IMR-90 (cell line): Measurements from ENCODE around the gene WDR1. TPM values are rescaled to one million over a fixed set of nuclear protein-coding genes. Genes with fewer than 3 reads are reported as not detected.

Experiments used
- ATAC-seq: fragments of 200-7000 bp; cut with Tn5 transposase; 2 replicates; pipeline ENCODE4 v1.9.1; 2020; ENCODE audit warnings: low read depth, mild to moderate bottlenecking, moderate library complexity
- BruUV-seq: library from RNA; stranded (reverse); fragments of 400-500 nt; replicated peaks from 2 replicates; lab custom pipeline; 2021; lab: Mats Ljungman, UMichigan
- CTCF ChIA-PET: fragments of 300-600 bp; formaldehyde crosslinking; extraction: SDS; loops from one replicate; lab custom pipeline; 2021; ENCODE audit warnings: antibody characterized with exemption; lab: Yijun Ruan, JAX
- POLR2A ChIA-PET: fragments of 300-600 bp; sonication (Branson Sonifier 250); formaldehyde crosslinking; loops from one replicate; lab custom pipeline; 2022; ENCODE audit warnings: antibody characterized with exemption; ENCODE audit not compliant: unreplicated experiment; lab: Charles Lee
- DNase-seq: peaks from one replicate; pipeline ENCODE4 v3.0.0; 2013
- H2AFZ ChIP-seq: replicated peaks from 2 replicates; pipeline ENCODE3; 2013; ENCODE audit warnings: low read length, mild to moderate bottlenecking; ENCODE audit not compliant: poor library complexity
- H2AK5ac ChIP-seq: 2 replicates; pipeline ENCODE4 v1.6.1; 2013; ENCODE audit warnings: low read depth, low read length, inconsistent platforms
- H2AK9ac ChIP-seq: replicated peaks from 2 replicates; pipeline ENCODE3; 2013; ENCODE audit warnings: mild to moderate bottlenecking, low read depth, low read length, moderate library complexity; ENCODE audit not compliant: poor library complexity
- H2BK120ac ChIP-seq: 2 replicates; pipeline ENCODE4 v1.6.1; 2013; ENCODE audit warnings: low read depth, low read length, inconsistent platforms
- H2BK15ac ChIP-seq: 3 replicates; pipeline ENCODE4 v1.6.1; 2013; ENCODE audit warnings: low read depth, low read length, inconsistent platforms
- H2BK20ac ChIP-seq: 2 replicates; pipeline ENCODE4 v1.6.1; 2013; ENCODE audit warnings: low read depth, mild to moderate bottlenecking, inconsistent platforms, low read length, moderate library complexity
- H2BK5ac ChIP-seq: 2 replicates; pipeline ENCODE4 v1.6.1; 2013; ENCODE audit warnings: mild to moderate bottlenecking, low read depth, low read length, inconsistent platforms; ENCODE audit not compliant: poor library complexity, severe bottlenecking
- H3K14ac ChIP-seq: replicated peaks from 2 replicates; pipeline ENCODE4 v1.6.1; 2013; ENCODE audit warnings: low read depth, low read length, inconsistent platforms
- H3K18ac ChIP-seq: 2 replicates; pipeline ENCODE4 v1.6.1; 2013; ENCODE audit warnings: low read depth, low read length, control low read depth
- H3K23ac ChIP-seq: 2 replicates; pipeline ENCODE4 v1.6.1; 2013; ENCODE audit warnings: low read depth, low read length, inconsistent platforms
- H3K27ac ChIP-seq: 2 replicates; pipeline ENCODE4 v1.5.1; 2013; ENCODE audit warnings: mild to moderate bottlenecking, control low read depth, low read length; ENCODE audit not compliant: insufficient read depth
- H3K27me3 ChIP-seq: 2 replicates; pipeline ENCODE4 v1.6.1; 2013; ENCODE audit warnings: low read length; ENCODE audit not compliant: control insufficient read depth, insufficient read depth
- H3K36me3 ChIP-seq: 2 replicates; pipeline ENCODE4 v1.6.1; 2013; ENCODE audit warnings: low read length, mixed read lengths; ENCODE audit not compliant: control insufficient read depth, insufficient read depth
- H3K4ac ChIP-seq: 2 replicates; pipeline ENCODE4 v1.6.1; 2013; ENCODE audit warnings: low read depth, low read length, inconsistent platforms
- H3K4me1 ChIP-seq: 2 replicates; pipeline ENCODE4 v1.6.1; 2013; ENCODE audit warnings: low read length, mixed read lengths; ENCODE audit not compliant: control insufficient read depth, insufficient read depth
- H3K4me2 ChIP-seq: 2 replicates; pipeline ENCODE4 v1.6.1; 2013; ENCODE audit warnings: low read depth, mild to moderate bottlenecking, control low read depth, low read length, moderate library complexity
- H3K4me3 ChIP-seq: 2 replicates; pipeline ENCODE4 v1.5.1; 2013; ENCODE audit warnings: low read depth, mild to moderate bottlenecking, control low read depth, low read length, moderate library complexity; ENCODE audit not compliant: insufficient read depth
- H3K56ac ChIP-seq: 2 replicates; pipeline ENCODE4 v1.6.1; 2013; ENCODE audit warnings: low read length, inconsistent platforms; ENCODE audit not compliant: insufficient read depth; ENCODE audit errors: extremely low read depth
- H3K79me1 ChIP-seq, 2 experiments: 2 replicates each; pipeline ENCODE4 v1.6.1; 2013; ENCODE audit warnings: low read length in 2 of 2, inconsistent platforms in 1 of 2, low read depth in 1 of 2
- H3K9ac ChIP-seq: 2 replicates; pipeline ENCODE4 v1.6.1; 2013; ENCODE audit warnings: low read depth, low read length, control low read depth
- H3K9me1 ChIP-seq: 2 replicates; pipeline ENCODE4 v1.6.1; 2013; ENCODE audit warnings: low read length, inconsistent platforms; ENCODE audit not compliant: insufficient read depth
- H3K9me3 ChIP-seq: 2 replicates; pipeline ENCODE4 v1.6.1; 2013; ENCODE audit warnings: low read length; ENCODE audit not compliant: control insufficient read depth, insufficient read depth
- H4K20me1 ChIP-seq: 2 replicates; pipeline ENCODE4 v1.6.1; 2013; ENCODE audit warnings: low read length, inconsistent platforms; ENCODE audit not compliant: insufficient read depth
- H4K5ac ChIP-seq: 2 replicates; pipeline ENCODE4 v1.6.1; 2013; ENCODE audit warnings: mild to moderate bottlenecking, low read depth, low read length, control low read depth
- H4K8ac ChIP-seq, 2 experiments: 2 replicates each; pipeline ENCODE4 v1.6.1; 2013; ENCODE audit warnings: low read depth in 2 of 2, low read length in 2 of 2, control low read depth in 1 of 2, inconsistent platforms in 1 of 2
- H4K91ac ChIP-seq: 2 replicates; pipeline ENCODE4 v1.6.1; 2013; ENCODE audit warnings: low read depth, low read length, inconsistent platforms; ENCODE audit not compliant: insufficient read depth
- BHLHE40 ChIP-seq: fragments of 150-350 bp; IDR thresholded peaks from 2 replicates; pipeline ENCODE4 v1.6.1; 2016; ENCODE audit warnings: mild to moderate bottlenecking, low read depth, low read length
- CEBPB ChIP-seq: IDR thresholded peaks from 2 replicates; pipeline ENCODE4 v1.6.1; 2012; ENCODE audit warnings: low read depth, low read length, improper control_type of control experiment
- CHD1 ChIP-seq: IDR thresholded peaks from 2 replicates; pipeline ENCODE4 v1.6.1; 2012; ENCODE audit warnings: low read depth, low read length, improper control_type of control experiment
- FOS ChIP-seq: fragments of 150-350 bp; IDR thresholded peaks from 2 replicates; pipeline ENCODE4 v1.6.1; 2016; ENCODE audit warnings: low read depth, low read length
- MAFK ChIP-seq: IDR thresholded peaks from 2 replicates; pipeline ENCODE4 v1.6.1; 2012; ENCODE audit warnings: low read depth, low read length, improper control_type of control experiment
- MAZ ChIP-seq: IDR thresholded peaks from 2 replicates; pipeline ENCODE4 v1.6.1; 2012; ENCODE audit warnings: low read depth, mild to moderate bottlenecking, low read length, improper control_type of control experiment, moderate library complexity, borderline replicate concordance
- NFE2L2 ChIP-seq: fragments of 150-350 bp; IDR thresholded peaks from 2 replicates; pipeline ENCODE4 v1.6.1; 2016; ENCODE audit warnings: low read depth, mild to moderate bottlenecking, low read length
- POLR2A ChIP-seq: IDR thresholded peaks from 2 replicates; pipeline ENCODE4 v1.6.1; 2012; ENCODE audit warnings: mild to moderate bottlenecking, low read depth, low read length
- RAD21 ChIP-seq: IDR thresholded peaks from 2 replicates; pipeline ENCODE4 v1.6.1; 2012; ENCODE audit warnings: low read length, improper control_type of control experiment
- RCOR1 ChIP-seq: IDR thresholded peaks from 2 replicates; pipeline ENCODE4 v1.6.1; 2012; ENCODE audit warnings: mild to moderate bottlenecking, low read length, improper control_type of control experiment; ENCODE audit not compliant: insufficient replicate concordance
- RFX5 ChIP-seq: IDR thresholded peaks from 2 replicates; pipeline ENCODE4 v1.8.0; 2012; ENCODE audit warnings: low read depth, mild to moderate bottlenecking, low read length, moderate library complexity
- SMC3 ChIP-seq: fragments of 150-350 bp; IDR thresholded peaks from 2 replicates; pipeline ENCODE4 v1.6.1; 2016; ENCODE audit warnings: low read depth, mild to moderate bottlenecking, antibody characterized with exemption, low read length, moderate library complexity
- WGBS, 2 experiments: methylation state at CpG; one replicate each; pipeline versions ENCODE4 v1.1.5 to v1.1.7; 2013; ENCODE audit warnings: missing lambda C conversion rate in 2 of 2; ENCODE audit not compliant: insufficient read length in 1 of 2; ENCODE audit errors: extremely low coverage in 2 of 2; 5-methylcytosine and 5-hydroxymethylcytosine counted together
- dilution Hi-C: fragments of 300-500 bp; cut with HindIII; formaldehyde crosslinking; loops from one replicate; pipeline ENCODE4 v1.14.3; 2018; ENCODE audit warnings: low sequenced_read_pairs; ENCODE audit not compliant: unreplicated experiment
- in situ Hi-C: fragments of 300-500 bp; cut with MboI; formaldehyde crosslinking; loops from 3 replicates; pipeline ENCODE4 v1.14.3; 2019; ENCODE audit warnings: low sequenced_read_pairs, inconsistent platforms, mixed read lengths
- intact Hi-C: fragments of 100-400 bp; cut with micrococcal nuclease; formaldehyde crosslinking; loops from 2 replicates; pipeline ENCODE4 v1.10.0; 2022
- polyA plus RNA-seq, 3 experiments: library from polyadenylated mRNA; depleted of rRNA; stranded (reverse); fragments of >200 nt; gene quantifications; 2 replicates each; pipeline ENCODE4 v1.2.3, GENCODE V29; 2012; ENCODE audit warnings: low replicate concordance in 1 of 3
- total RNA-seq: library from RNA; depleted of rRNA; stranded (reverse); fragments of >200 nt; gene quantifications from 2 replicates; pipeline ENCODE4 v1.2.3, GENCODE V29; 2012
- TF ChIP-seq, protein P1 (sequence below): fragments of 150-350 bp; IDR thresholded peaks from 2 replicates; pipeline ENCODE4 v1.6.1; 2017; ENCODE audit warnings: mild to moderate bottlenecking, antibody characterized with exemption, low read length, low read depth
- TF ChIP-seq, protein P2 (sequence below): fragments of 150-350 bp; IDR thresholded peaks from 2 replicates; pipeline ENCODE4 v1.6.1; 2016; ENCODE audit warnings: low read depth, mild to moderate bottlenecking, low read length, moderate library complexity, borderline replicate concordance

The WDR1 gene
- total and polyA plus RNA-seq, 2 of the 4 experiments (the other 2 are of a cell fraction), result 725 to 992 TPM

DNA sequence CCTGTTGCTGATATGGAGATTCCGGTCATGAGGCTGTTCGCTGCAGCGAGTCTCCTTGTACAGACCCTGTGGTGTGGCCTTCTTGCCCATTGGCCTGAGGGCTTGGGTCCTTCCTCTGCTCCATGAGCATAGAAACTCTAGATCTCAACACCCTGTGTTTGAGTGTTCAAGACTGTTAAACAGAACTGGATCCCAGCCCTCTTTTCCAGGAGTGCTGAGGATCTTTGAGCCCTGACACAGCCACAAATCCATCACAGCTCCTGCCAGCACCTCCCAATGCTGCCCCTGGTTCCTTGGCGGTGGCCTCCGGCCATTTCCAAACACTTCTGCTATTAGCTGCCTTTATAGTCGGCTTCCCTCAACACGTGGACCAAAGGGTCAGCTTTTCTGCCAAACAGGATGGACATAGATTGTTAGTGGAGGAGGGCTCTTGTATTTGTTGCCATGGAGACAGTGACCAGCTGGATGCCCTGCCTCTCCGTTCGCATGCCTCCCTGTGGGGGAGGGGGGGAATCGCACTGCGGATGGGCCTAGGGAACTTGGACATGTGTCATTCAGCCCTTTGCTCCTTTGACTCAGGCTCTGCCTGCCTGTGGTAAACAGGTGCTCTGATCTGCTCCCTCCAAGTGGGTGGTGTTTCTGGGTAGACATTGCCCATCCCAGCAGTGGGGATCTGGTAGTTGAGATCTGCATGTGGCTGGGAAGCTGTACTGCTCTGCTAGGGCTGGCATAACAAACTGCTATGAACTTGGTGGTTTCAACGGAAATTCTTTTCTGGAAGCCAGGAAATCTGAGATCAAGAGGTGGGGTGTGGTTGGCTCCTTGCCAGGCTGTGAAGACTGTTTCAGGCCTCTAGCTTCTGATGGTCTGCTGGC lies 6.9 kb upstream of the WDR1 start (continued):
- TF ChIP-seq RCOR1 (no peak), NFE2L2 (no peak), FOS (no peak)

DNA sequence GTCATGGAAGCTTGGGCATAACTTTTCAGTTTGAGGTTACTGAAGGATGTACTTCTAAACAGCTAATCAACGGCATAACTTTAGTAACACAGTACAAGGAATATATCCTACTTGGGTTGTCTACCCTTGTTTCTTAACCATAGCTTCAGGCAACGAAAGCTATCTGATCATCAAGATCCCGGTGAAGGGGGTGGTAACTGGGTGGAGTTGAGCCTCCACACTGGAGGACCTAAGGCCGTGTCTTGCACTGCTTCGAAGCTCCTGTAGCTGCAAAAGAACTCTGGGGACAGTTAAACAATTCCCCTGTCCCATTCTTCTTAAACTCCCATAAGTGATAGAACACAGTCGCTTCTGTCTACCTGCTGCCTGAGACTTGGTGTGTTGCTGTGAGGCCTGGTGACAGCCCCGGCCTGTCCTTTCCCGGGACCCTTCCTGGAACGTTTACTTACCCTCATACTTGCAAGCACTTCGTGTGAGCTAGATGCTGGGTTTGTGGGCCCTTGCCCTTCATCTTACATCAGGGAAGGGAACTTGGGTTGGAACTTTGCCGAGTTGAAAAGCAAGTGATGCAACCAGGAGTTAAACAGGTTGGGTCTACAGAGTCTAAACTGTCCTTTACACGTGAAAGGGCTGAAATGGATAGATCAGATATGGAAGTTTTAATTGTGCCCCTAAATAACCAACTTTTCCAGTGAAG lies 5.8 kb upstream of the WDR1 start:
- Histone ChIP-seq H3K27ac (no peak overlapping the region), H2BK15ac (no peak overlapping the region), H3K4me2 (no peak overlapping the region), H2BK20ac (no peak overlapping the region), H2BK120ac (no peak overlapping the region), H3K9me3 (no peaks in the 10 kb centered on the region; the same call in 1 of the 2 replicates), H3K9ac (no peak overlapping the region), H3K56ac (no peak overlapping the region), H2AK5ac (no peak overlapping the region), H4K8ac (no peak overlapping the region), H3K18ac (no peak overlapping the region), H3K27me3 (peaks cover 6% of the 10 kb centered on the region; the same call in 1 of the 2 replicates), H3K79me1 (peaks cover 0 to 2% of the 10 kb centered on the region in 2 experiments; a peak in 3 of 4 replicates), H4K20me1 (no peaks in the 10 kb centered on the region), H3K4ac (no peak overlapping the region), H4K5ac (no peak overlapping the region), H2BK5ac (no peak overlapping the region), H3K23ac (no peak overlapping the region), H3K9me1 (peaks cover 3% of the 10 kb centered on the region; the same call in 1 of the 2 replicates), H2AK9ac (no peak overlapping the region), H3K14ac (no peak overlapping the region), H2AFZ (no peak overlapping the region), H3K36me3 (no peaks in the 10 kb centered on the region), H3K4me1 (peaks cover 7% of the 10 kb centered on the region), H4K91ac (no peak overlapping the region), H3K4me3 (no peak overlapping the region)
- 90% methylated on average over 2 of the region's 12 CpGs; no CpG with 5 or more reads in 1 of the 2 experiments for WGBS, 2 experiments
- POLR2A ChIA-PET, result no interaction called here
- dilution Hi-C loops, result no loop called here
- no peak for DNase-seq
- CTCF ChIA-PET, result no interaction called here
- in situ Hi-C loops, result no loop called here
- intact Hi-C loops, result no loop called here
- no peak for ATAC-seq
- no TSS peak for BruUV-seq
- TF ChIP-seq RCOR1 (no peak), MAZ (no peak), CHD1 (no peak), BHLHE40 (no peak), MAFK (no peak), FOS (no peak), POLR2A (no peak), CEBPB (no peak), SMC3 (no peak), RFX5 (no peak), RAD21 (no peak)
- TF ChIP-seq, protein P1, sequence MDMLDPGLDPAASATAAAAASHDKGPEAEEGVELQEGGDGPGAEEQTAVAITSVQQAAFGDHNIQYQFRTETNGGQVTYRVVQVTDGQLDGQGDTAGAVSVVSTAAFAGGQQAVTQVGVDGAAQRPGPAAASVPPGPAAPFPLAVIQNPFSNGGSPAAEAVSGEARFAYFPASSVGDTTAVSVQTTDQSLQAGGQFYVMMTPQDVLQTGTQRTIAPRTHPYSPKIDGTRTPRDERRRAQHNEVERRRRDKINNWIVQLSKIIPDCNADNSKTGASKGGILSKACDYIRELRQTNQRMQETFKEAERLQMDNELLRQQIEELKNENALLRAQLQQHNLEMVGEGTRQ, result no peak
- TF ChIP-seq, protein P2, sequence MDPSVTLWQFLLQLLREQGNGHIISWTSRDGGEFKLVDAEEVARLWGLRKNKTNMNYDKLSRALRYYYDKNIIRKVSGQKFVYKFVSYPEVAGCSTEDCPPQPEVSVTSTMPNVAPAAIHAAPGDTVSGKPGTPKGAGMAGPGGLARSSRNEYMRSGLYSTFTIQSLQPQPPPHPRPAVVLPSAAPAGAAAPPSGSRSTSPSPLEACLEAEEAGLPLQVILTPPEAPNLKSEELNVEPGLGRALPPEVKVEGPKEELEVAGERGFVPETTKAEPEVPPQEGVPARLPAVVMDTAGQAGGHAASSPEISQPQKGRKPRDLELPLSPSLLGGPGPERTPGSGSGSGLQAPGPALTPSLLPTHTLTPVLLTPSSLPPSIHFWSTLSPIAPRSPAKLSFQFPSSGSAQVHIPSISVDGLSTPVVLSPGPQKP, result no peak
